Panc1 (cell line): ENCODE measurements around the gene ZNF346. TPM values are rescaled to one million over a fixed set of nuclear protein-coding genes. Genes with fewer than 3 reads are reported as not detected.

Experiments
- ATAC-seq: fragments of 200-7000 bp; cut with Tn5 transposase; 2 replicates; pipeline ENCODE4 v1.9.1; 2020; ENCODE audit warnings: mild to moderate bottlenecking, moderate library complexity
- BruUV-seq: library from RNA; stranded (reverse); fragments of 400-500 nt; replicated peaks from 2 replicates; lab custom pipeline; 2021; lab: Mats Ljungman, UMichigan
- CTCF ChIA-PET: fragments of 300-600 bp; sonication (Branson Sonifier 250); formaldehyde crosslinking; loops from one replicate; lab custom pipeline; 2022; ENCODE audit warnings: antibody characterized with exemption; lab: Charles Lee
- POLR2A ChIA-PET: fragments of 300-600 bp; sonication (Branson Sonifier 250); formaldehyde crosslinking; loops from one replicate; lab custom pipeline; 2022; ENCODE audit warnings: antibody characterized with exemption; lab: Charles Lee
- DNase-seq: peaks from one replicate; pipeline ENCODE4 v3.0.0-alpha.2; 2010; ENCODE audit warnings: low read depth, low spot score
- H3K27ac ChIP-seq: 2 replicates; pipeline ENCODE4 v1.5.1; 2011; ENCODE audit warnings: mild to moderate bottlenecking, low read length, inconsistent platforms
- H3K27me3 ChIP-seq: fragments of 200-500 bp; sonication (Bioruptor generic); 2 replicates; pipeline ENCODE4 v1.6.0; 2014; ENCODE audit warnings: low read length, inconsistent platforms; ENCODE audit not compliant: control insufficient read depth, insufficient read depth
- H3K36me3 ChIP-seq: fragments of 200-500 bp; sonication (Bioruptor generic); 2 replicates; pipeline ENCODE4 v1.5.1; 2014; ENCODE audit warnings: inconsistent platforms, mild to moderate bottlenecking, low read length, moderate library complexity; ENCODE audit not compliant: control insufficient read depth, insufficient read depth
- H3K4me1 ChIP-seq: 2 replicates; pipeline ENCODE4 v1.5.1; 2011; ENCODE audit warnings: inconsistent platforms, mild to moderate bottlenecking, low read length, moderate library complexity; ENCODE audit not compliant: control insufficient read depth, insufficient read depth
- H3K4me3 ChIP-seq, 2 experiments: 2 replicates each; pipeline ENCODE4 v1.5.1; 2011 to 2012; ENCODE audit warnings: low read depth in 2 of 2, low read length in 2 of 2, mild to moderate bottlenecking in 2 of 2, inconsistent platforms in 1 of 2, moderate library complexity in 1 of 2
- H3K9me3 ChIP-seq: fragments of 200-500 bp; sonication (Bioruptor generic); 2 replicates; pipeline ENCODE4 v1.5.1; 2014; ENCODE audit warnings: low read depth, mild to moderate bottlenecking, inconsistent platforms, low read length, moderate library complexity; ENCODE audit not compliant: control insufficient read depth, insufficient read depth
- POLR2AphosphoS5 ChIP-seq: IDR thresholded peaks from 2 replicates; pipeline ENCODE4 v1.6.1; 2012; ENCODE audit warnings: mild to moderate bottlenecking, low read depth, low read length, moderate library complexity
- SIN3A ChIP-seq: IDR thresholded peaks from 2 replicates; pipeline ENCODE4 v1.6.1; 2012; ENCODE audit warnings: low read depth, mild to moderate bottlenecking, low read length, moderate library complexity, borderline replicate concordance; ENCODE audit not compliant: insufficient read depth
- TCF7L2 ChIP-seq: IDR thresholded peaks from 2 replicates; pipeline ENCODE4 v1.6.1; 2011; ENCODE audit warnings: mild to moderate bottlenecking, low read depth, low read length, inconsistent platforms
- in situ Hi-C: cut with HindIII; loops from 2 replicates; pipeline ENCODE4 v1.10.0; 2016; ENCODE audit warnings: low sequenced_read_pairs, low pct_unique_long_range_greater_than_20kb
- intact Hi-C: fragments of 100-400 bp; cut with micrococcal nuclease; formaldehyde crosslinking; loops from one replicate; pipeline ENCODE4 v1.10.0; 2022; ENCODE audit not compliant: unreplicated experiment
- total RNA-seq: library from RNA; stranded (reverse); gene quantifications from one replicate; pipeline ENCODE4 v1.2.1, GENCODE V29; 2021; ENCODE audit not compliant: unreplicated experiment
- TF ChIP-seq, protein P1 (sequence below), 2 experiments: IDR thresholded peaks; 2 replicates each; pipeline ENCODE4 v1.6.1; 2011 to 2012; ENCODE audit warnings: low read depth in 2 of 2, control low read depth in 1 of 2, low read length in 1 of 2, mild to moderate bottlenecking in 1 of 2, moderate library complexity in 1 of 2; ENCODE audit not compliant: insufficient read depth in 1 of 2
- TF ChIP-seq, protein P2 (sequence below): fragments of 450-650 bp; IDR thresholded peaks from 2 replicates; pipeline ENCODE4 v1.5.1; 2017; ENCODE audit warnings: mild to moderate bottlenecking

The ZNF346 gene
- total RNA-seq, 1 experiment from 2014 or later = 21.3 TPM

DNA sequence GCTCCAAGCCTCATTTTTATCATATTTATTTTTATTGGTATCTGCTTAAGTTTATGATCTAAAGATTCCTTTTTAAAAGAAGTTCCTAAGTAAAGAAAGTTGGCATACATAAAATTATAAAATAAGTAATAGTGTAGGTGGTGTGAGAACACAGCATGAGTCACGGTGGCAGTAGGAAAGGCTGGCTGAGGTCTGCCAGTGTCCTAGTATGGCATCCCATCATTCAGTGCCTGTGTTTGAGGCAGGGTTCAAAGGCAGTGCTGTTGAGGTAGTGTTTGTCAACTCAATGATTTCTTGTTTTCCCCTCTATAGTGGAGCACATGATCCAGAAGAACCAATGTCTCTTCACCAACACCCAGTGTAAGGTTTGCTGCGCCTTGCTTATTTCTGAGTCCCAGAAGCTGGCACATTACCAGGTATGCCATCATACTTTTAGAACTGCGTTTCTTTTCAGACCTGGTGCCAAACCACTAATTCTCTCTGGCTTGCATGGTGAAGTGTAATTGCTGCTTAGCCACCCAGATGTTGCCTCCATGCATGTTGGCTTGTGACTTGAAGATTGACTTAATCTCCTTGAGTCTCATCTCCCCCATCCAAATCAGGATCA is 18.4 kb downstream of the ZNF346 start:
- in situ Hi-C loops (no loop called here), intact Hi-C loops (no loop called here)
- no peak for ATAC-seq
- H3K9me3 ChIP-seq = no peaks in the 10 kb centered on the region
- no peak overlapping the region for H3K27ac ChIP-seq
- no peak overlapping the region for H3K4me3 ChIP-seq
- no peak for DNase-seq
- ChIA-PET POLR2A (no interaction called here), CTCF (interaction anchor here (0.6 kb wide), 1 partner anchor 9 kb away, joined by 6 read pairs; no protein-coding TSS in a partner anchor)
- H3K27me3 ChIP-seq = no peaks in the 10 kb centered on the region
- TF ChIP-seq, protein P1, sequence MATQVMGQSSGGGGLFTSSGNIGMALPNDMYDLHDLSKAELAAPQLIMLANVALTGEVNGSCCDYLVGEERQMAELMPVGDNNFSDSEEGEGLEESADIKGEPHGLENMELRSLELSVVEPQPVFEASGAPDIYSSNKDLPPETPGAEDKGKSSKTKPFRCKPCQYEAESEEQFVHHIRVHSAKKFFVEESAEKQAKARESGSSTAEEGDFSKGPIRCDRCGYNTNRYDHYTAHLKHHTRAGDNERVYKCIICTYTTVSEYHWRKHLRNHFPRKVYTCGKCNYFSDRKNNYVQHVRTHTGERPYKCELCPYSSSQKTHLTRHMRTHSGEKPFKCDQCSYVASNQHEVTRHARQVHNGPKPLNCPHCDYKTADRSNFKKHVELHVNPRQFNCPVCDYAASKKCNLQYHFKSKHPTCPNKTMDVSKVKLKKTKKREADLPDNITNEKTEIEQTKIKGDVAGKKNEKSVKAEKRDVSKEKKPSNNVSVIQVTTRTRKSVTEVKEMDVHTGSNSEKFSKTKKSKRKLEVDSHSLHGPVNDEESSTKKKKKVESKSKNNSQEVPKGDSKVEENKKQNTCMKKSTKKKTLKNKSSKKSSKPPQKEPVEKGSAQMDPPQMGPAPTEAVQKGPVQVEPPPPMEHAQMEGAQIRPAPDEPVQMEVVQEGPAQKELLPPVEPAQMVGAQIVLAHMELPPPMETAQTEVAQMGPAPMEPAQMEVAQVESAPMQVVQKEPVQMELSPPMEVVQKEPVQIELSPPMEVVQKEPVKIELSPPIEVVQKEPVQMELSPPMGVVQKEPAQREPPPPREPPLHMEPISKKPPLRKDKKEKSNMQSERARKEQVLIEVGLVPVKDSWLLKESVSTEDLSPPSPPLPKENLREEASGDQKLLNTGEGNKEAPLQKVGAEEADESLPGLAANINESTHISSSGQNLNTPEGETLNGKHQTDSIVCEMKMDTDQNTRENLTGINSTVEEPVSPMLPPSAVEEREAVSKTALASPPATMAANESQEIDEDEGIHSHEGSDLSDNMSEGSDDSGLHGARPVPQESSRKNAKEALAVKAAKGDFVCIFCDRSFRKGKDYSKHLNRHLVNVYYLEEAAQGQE (IDR thresholded peaks at IDR 0.05; ENCODE audit: insufficient read depth in 1 of 2, low read depth in 2 of 2, low read length in 1 of 2) = no peak
- TF ChIP-seq TCF7L2 (no peak), SIN3A (no peak), POLR2AphosphoS5 (no peak)
- TF ChIP-seq, protein P2, sequence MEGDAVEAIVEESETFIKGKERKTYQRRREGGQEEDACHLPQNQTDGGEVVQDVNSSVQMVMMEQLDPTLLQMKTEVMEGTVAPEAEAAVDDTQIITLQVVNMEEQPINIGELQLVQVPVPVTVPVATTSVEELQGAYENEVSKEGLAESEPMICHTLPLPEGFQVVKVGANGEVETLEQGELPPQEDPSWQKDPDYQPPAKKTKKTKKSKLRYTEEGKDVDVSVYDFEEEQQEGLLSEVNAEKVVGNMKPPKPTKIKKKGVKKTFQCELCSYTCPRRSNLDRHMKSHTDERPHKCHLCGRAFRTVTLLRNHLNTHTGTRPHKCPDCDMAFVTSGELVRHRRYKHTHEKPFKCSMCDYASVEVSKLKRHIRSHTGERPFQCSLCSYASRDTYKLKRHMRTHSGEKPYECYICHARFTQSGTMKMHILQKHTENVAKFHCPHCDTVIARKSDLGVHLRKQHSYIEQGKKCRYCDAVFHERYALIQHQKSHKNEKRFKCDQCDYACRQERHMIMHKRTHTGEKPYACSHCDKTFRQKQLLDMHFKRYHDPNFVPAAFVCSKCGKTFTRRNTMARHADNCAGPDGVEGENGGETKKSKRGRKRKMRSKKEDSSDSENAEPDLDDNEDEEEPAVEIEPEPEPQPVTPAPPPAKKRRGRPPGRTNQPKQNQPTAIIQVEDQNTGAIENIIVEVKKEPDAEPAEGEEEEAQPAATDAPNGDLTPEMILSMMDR = no peak
- no TSS peak for BruUV-seq
- no peaks in the 10 kb centered on the region for H3K4me1 ChIP-seq
- H3K36me3 ChIP-seq = peaks cover 2% of the 10 kb centered on the region; the same call in 1 of the 2 replicates

DNA sequence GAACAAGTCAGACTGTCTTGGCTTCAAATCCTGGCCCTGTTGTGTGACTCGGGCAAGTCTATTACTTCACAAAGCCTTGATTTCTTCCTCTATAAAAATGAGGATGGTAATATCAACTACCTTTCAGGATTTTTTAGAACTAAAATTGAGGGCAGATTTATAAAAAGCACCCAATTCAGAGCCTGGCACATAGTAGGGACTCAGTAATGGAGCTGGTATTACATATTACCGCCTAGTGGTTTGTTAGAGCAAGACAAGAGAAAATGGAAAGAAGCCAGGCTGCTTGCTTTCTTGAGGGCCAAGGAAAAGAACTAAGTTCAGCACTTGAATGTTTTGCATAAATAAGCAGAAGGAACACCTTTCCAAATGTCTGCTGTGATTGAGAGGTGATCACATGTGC is 19.4 kb downstream of the ZNF346 start:
- Histone ChIP-seq H3K4me3 (no peak overlapping the region), H3K4me1 (no peaks in the 10 kb centered on the region), H3K36me3 (peaks cover 2% of the 10 kb centered on the region), H3K9me3 (no peaks in the 10 kb centered on the region), H3K27me3 (no peaks in the 10 kb centered on the region), H3K27ac (no peak overlapping the region)
- ATAC-seq (no peak), DNase-seq (no peak)
- intact Hi-C loops (no loop called here), in situ Hi-C loops (no loop called here)
- ChIA-PET CTCF (interaction anchor here (0.6 kb wide), 2 partner anchors 10 to 56 kb away, joined by 5 to 6 read pairs; no protein-coding TSS in a partner anchor), POLR2A (no interaction called here)
- no TSS peak for BruUV-seq
- TF ChIP-seq TCF7L2 (no peak), SIN3A (no peak), POLR2AphosphoS5 (no peak)
- TF ChIP-seq, protein P1 (IDR thresholded peaks at IDR 0.05; ENCODE audit: insufficient read depth in 1 of 2, low read depth in 2 of 2, low read length in 1 of 2) = no peak
- TF ChIP-seq, protein P2 = no peak
